Stimulated activated naive CD8-positive, alpha-beta T cell treated with anti-CD3 and anti-CD28 coated beads, Interleukin-15, Interleukin-2, amounts not matched to agents 100 U/mL and 50 U/mL, for 24 hours (primary cell): ENCODE measurements around the gene NUDT11.
"Not testable (repeated sequence)": the region's sequence is repeated elsewhere in the genome, so short reads cannot be mapped to it uniquely, and the experiment has no call there.

Experiments
- ATAC-seq: fragments of 150-1000 bp; cut with Tn5 transposase; one replicate; pipeline ENCODE4 v1.10.0; 2021
- DNase-seq: peaks from one replicate; pipeline ENCODE4 v3.0.0; 2021

NUDT11 gene

GRCh38 chrX:51496501-51497291 lies at the start of gene NUDT11:
NUDT11 (minus strand) TSS chrX:51496592; CDS start chrX:51496444, 148 bp downstream.
- ATAC-seq = peak; percentile 81
- peak; percentile 57 for DNase-seq

DNA sequence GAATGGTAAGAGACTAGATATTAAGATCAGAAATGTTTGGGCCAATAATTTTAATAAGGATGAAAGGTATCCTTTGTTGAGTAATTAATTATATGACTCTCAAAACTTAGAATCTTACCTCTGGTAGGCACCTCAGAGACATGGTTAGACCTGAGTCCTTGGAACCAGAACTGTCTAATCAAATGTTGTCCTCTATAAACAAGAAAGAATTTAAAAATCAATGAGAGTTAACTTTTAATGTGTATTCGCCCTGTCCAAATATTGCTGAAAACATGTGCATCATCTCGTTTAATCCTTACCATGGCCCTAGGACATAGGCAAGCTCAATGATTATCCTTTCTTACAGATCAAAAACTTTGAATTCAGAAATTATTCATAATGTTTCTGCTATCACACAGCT lies 24.0 kb upstream of the NUDT11 start:
- DNase-seq = no peak
- ATAC-seq = no peak

GRCh38 chrX:51519131-51519530 lies 22.7 kb upstream of the NUDT11 start:
- DNase-seq, ATAC-seq: not testable (repeated sequence)

DNA sequence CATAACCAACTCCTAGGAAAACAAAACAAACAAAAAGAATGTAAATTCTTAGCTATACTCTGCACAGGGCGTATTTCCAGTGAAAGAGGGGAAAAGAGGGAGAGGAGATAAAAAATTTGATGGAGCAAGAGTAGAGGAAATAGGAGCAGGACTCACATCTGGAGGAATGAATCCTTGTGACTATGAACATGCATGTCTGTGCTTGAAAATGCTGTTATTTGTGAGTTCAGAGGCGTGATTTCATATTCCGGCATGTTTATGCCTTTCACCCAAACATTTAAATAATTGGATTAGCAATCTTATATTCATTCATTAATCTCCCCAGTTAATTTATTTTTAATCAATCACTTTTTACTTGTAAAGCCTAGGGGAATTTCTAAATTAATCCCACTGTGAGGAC lies 11.2 kb upstream of the NUDT11 start:
- DNase-seq (no peak), ATAC-seq (no peak)

- DNase-seq (peak; percentile 12), ATAC-seq (peak; percentile 38)
Observed at GRCh38 chrX:51495701-51496488, 497 bp downstream of the NUDT11 start.

DNA sequence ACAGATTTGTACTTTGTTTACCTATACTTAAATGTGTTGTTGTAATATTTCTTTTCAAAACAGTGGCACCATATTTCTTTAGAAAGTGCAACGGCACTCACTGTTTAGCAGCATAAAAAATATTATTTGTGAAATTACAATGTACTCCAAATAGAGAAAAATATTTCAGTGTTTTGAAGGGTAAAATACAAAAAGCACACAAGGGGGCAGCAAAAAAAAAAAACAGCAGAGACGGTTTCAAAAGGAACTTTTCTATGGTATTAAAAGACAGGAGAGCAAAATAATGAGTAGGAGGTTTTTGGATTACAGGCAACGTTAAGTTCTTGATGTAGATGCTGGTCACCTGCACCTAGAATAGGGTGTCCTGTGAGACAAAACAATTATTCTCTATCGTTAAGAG lies 2.0 kb downstream of the NUDT11 start:
- ATAC-seq = no peak
- no peak for DNase-seq

DNA sequence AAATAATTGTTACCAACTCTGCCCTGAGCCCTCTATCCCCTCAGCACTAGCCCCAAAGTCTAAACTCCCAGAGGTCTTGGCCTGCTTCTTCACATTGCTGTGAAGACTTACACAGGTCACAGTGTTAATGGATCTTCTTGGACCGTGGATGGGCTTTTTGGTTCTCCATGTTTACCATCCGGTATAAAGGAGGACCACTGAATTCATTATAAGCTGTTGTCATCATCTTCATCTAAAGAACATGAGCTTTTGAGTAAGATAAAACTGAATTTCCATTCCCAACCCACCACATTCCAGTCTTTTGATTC lies 8.5 kb downstream of the NUDT11 start:
- DNase-seq (no peak), ATAC-seq (no peak)

GRCh38 chrX:51484616-51485015 lies 11.8 kb downstream of the NUDT11 start:
- ATAC-seq (no peak), DNase-seq (no peak)

DNA sequence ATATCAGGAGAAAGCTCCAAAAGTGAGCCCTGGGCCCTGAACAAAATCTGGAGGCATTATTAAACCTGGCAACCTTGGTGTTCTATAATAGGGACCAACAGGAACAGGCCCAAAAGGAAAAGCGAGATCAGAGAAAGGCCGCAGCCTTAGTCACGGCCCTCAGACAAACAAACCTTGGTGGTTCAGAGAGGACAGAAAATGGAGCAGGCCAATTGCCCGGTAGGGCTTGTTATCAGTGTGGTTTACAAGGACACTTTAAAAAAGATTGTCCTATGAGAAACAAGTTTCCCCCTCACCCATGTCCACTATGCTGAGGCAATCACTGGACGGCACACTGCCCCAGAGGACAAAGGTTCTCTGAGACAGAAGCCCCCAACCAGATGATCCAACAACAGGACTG lies 14.0 kb downstream of the NUDT11 start:
- not testable (repeated sequence) for DNase-seq, ATAC-seq

DNA sequence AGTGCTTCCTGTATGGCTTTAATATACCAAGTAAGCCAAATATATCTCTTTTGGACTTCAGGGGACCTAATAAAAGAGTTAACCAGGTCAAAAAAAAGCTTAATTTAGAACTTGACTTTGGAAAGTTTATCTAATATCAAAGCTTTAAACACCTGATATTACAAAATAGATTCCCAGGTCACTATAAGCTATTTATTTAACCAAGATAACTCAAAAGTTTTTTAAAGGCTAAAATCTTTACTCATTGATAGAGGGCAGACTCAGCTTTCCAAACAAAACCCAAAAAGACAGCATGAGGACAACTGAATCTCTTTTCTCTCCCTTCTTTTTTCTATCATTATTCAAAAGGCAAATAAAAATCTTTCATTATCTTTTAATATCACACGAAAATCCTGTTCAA lies 19.5 kb downstream of the NUDT11 start:
- ATAC-seq = no peak
- DNase-seq = no peak

DNA sequence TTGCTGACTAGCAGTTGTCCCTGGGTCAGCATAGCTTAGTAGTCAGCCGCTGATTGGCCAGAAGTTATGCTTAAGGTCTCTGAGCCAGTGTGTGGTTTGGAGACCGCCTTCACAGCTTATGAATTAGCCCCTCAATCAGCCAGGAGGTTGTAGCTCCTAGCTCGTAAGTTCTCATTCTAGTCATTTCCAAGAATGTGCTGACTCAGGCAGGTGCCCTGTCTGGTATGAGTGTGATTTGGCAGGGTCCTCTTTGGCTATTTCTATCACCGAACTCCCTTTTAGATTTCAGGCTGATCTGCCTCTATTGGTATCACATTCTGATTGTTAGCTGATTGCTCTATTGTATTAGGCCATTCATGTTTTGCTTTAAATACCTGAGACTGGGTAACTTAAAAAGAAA lies 33.1 kb downstream of the NUDT11 start:
- ATAC-seq = no peak

DNA sequence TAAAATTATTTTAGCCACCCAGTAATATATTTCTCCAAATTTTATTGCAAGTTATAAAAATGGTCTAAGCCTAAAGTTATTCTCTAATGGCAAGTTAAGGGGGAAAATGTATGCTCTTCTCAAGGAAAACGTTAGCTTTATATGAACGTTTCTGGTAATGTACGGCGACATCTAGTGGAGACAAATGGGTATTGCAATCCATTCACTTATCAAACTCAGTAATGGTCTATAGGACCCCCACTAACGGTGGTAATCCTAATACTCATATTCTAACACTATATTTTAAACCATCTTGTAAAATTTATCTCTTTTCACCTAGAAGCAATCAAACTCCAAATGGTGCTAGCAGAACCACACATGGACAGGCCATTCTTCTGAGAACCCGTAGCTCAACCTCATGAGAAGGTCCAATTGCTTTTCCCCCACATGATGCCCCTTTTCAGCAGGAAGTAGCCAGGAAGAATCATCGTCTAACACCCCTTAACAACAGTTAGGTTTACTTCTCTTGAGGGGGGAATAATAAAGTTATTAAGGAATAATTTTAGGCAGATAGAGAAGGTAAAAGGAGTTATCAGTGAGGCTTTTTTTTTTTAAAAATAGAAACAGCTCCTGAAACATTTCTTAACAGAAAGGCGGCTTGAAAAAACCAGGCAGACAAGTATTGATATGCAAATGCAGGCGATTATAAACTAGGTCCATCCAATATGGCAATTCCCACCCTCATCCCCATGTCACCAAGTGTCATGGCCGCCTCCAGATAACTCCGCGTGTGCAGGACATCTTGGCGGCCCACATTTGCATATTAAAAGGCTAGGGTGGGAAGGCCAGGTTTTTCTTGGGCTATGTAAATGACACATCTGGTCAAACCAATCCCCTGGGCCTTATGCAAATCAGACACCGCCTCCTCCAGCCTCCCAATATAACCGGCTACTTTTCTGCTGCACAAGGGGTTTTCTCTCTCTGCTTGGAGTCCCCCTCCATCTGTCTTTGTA lies 35.0 kb downstream of the NUDT11 start:
- DNase-seq (peak; percentile 5), ATAC-seq (no peak)

More for the DNA sequence above, 33.1 kb downstream of the NUDT11 start:
- DNase-seq = no peak

DNA sequence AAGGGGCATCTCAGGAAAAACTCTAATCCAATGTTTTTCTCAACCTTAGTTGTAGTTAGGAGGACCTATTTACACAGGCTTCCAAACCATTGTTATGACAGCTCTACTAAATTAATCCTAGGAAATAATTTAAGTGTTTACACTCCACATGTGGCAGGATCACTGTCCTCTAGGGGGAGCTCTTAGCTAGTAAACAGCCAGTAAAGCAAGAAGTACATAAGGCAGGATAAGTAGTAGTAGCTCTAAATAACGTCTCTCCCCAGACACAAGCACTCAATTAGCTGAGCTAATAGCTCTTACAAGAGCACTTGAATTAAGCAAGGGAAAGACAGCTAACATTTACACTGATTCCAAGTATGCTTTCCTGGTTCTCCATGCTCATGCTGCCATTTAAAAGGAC lies 37.3 kb downstream of the NUDT11 start:
- DNase-seq (peak; percentile 8), ATAC-seq (no peak)

DNA sequence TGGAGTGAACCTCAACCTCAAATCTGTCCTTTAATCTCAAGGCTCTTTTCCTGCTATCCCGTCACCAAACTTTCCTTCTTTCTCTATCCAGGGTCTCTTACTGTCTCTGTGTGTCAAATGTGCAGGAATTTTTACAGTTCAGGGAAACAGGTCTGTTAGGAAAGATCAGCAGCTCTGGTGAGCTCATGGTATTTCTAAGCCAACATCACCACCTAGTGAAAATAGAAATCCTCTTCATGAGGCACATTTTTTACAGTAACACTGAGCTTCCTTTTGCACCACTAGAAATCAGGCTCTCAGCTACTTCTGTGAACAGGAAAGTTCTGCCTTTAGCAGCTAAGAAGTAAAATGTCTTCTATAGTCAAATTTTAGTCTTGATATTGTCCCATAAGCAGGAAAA lies 39.6 kb downstream of the NUDT11 start:
- ATAC-seq (no peak), DNase-seq (no peak)

GRCh38 chrX:51456246-51456645 lies 40.1 kb downstream of the NUDT11 start:
- no peak for DNase-seq
- ATAC-seq = no peak

DNA sequence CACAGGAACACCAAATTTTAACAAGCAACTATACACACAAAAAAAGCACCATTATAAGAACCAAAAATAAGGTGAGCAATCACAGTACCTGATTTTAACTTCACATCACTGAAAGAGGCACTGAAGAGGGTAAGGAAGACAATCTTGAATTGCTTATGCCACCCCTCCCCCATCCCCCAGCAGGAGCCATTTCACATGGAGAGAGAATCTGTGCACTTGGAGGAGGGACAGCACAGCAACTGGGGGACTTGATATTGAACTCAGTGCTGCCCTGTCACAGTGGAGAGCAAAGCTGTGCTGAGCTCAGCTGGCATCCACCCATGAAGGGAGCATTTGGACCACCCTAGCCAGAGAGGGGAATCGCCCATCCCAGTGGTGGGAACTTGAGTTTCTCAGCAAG lies 56.0 kb downstream of the NUDT11 start:
- DNase-seq = no peak
- no peak for ATAC-seq
